HepG2 (cell line): ENCODE data around the gene TLCD3B. TPM values are rescaled to one million over a fixed set of nuclear protein-coding genes. Genes with fewer than 3 reads are reported as not detected.
A peak's percentile ranks its signal among the peaks of the same experiment; 100 is the strongest.

ENCODE experiments used
- AGO2 ChIP-seq: fragments of 200-400 bp; formaldehyde crosslinking; optimal IDR thresholded peaks from 2 replicates; pipeline ENCODE3; 2017; ENCODE audit warnings: mild to moderate bottlenecking, low read depth, low read length, moderate library complexity
- AHDC1 ChIP-seq: sonication (generic); formaldehyde crosslinking; IDR thresholded peaks from 2 replicates; pipeline ENCODE4 v1.5.1; 2020; ENCODE audit warnings: mild to moderate bottlenecking, missing genetic modification reagents, borderline replicate concordance
- CTCF ChIP-seq: sonication (generic); formaldehyde crosslinking; IDR thresholded peaks from 2 replicates; pipeline ENCODE4 v1.5.0; 2020; ENCODE audit warnings: mild to moderate bottlenecking, missing genetic modification reagents, moderate library complexity
- GZF1 ChIP-seq: sonication (generic); formaldehyde crosslinking; IDR thresholded peaks from 2 replicates; pipeline ENCODE4 v1.5.1; 2020; ENCODE audit warnings: mild to moderate bottlenecking, missing genetic modification reagents
- TEAD2 ChIP-seq: sonication (generic); formaldehyde crosslinking; IDR thresholded peaks from 2 replicates; pipeline ENCODE4 v1.9.0; 2021; ENCODE audit warnings: missing genetic modification reagents
- ZBTB44 ChIP-seq: sonication (generic); formaldehyde crosslinking; IDR thresholded peaks from 2 replicates; pipeline ENCODE4 v1.4.0; 2020; ENCODE audit warnings: missing genetic modification reagents
- ZFY ChIP-seq: sonication (generic); formaldehyde crosslinking; IDR thresholded peaks from 2 replicates; pipeline ENCODE4 v1.4.0; 2020; ENCODE audit warnings: missing genetic modification reagents
- ZNF280D ChIP-seq: sonication (generic); formaldehyde crosslinking; IDR thresholded peaks from 2 replicates; pipeline ENCODE4 v1.5.1; 2020; ENCODE audit warnings: mild to moderate bottlenecking, missing genetic modification reagents
- ZNF687 ChIP-seq: sonication (generic); formaldehyde crosslinking; IDR thresholded peaks from 2 replicates; pipeline ENCODE4 v1.5.1; 2020; ENCODE audit warnings: mild to moderate bottlenecking, missing genetic modification reagents, moderate library complexity
- ZNF792 ChIP-seq: IDR thresholded peaks from 2 replicates; pipeline ENCODE4 v1.6.1; 2016
- polyA plus RNA-seq, 8 experiments: library from polyadenylated mRNA; depleted of rRNA in 3 of 8; stranded (reverse) in 7 of 8; unstranded in 1 of 8; fragments of >200 nt; fragmentation: Illumina TruSeq in 4 of 8; extraction: Trizol in 4 of 8; gene quantifications; 2 replicates each; pipeline versions ENCODE4 v1.2.1 to v1.2.3, GENCODE V29; 2011 to 2016; ENCODE audit warnings: low read depth in 4 of 8, missing spikeins in 1 of 8, mixed read lengths in 1 of 8; ENCODE audit not compliant: insufficient read depth in 1 of 8
- total RNA-seq, 5 experiments: library from RNA; depleted of rRNA; stranded (reverse); fragments of >200 nt; fragmentation: Illumina TruSeq; extraction: Trizol; gene quantifications; 2 replicates each; pipeline ENCODE4 v1.2.3, GENCODE V29; 2016; ENCODE audit warnings: low read depth in 1 of 5

Gene TLCD3B
- total and polyA plus RNA-seq, 2 of the 13 experiments (the other 11 are each of a cell fraction or from before 2014, with no cell fraction given), result not detected

GRCh38 chr16:29975811-29976511, 55.1 kb downstream of the TLCD3B start (continued):
- TF ChIP-seq ZNF687 (CRISPR knock-in tag), result 0 out of 2 replicates have a peak, but pooled peaks have one; percentile 32
- TF ChIP-seq GZF1, result no peak
- TF ChIP-seq ZNF792 (CRISPR knock-in tag), result no peak
- TF ChIP-seq ZNF280D (CRISPR knock-in tag), result no peak
- peak; percentile 32; the same call in 1 of the 2 replicates for TF ChIP-seq ZFY (CRISPR knock-in tag)
- no peak for TF ChIP-seq ZBTB44 (CRISPR knock-in tag)
- 0 out of 2 replicates have a peak, but pooled peaks have one; percentile 39 for TF ChIP-seq TEAD2 (CRISPR knock-in tag)
- no peak for TF ChIP-seq AHDC1 (CRISPR knock-in tag)
- no peak for TF ChIP-seq AGO2
- peak; percentile 24; the same call in 1 of the 2 replicates for TF ChIP-seq CTCF (CRISPR knock-in tag)
- TF ChIP-seq, all 625 proteins: peak for 11
